HepG2 (cell line): Measurements from ENCODE around the gene PAFAH1B2. TPM values are rescaled to one million over a fixed set of nuclear protein-coding genes. Genes with fewer than 3 reads are reported as not detected.

Experiments used
- FIP1L1 ChIP-seq: fragments of 200-400 bp; formaldehyde crosslinking; IDR thresholded peaks from 2 replicates; pipeline ENCODE4 v1.6.1; 2018; ENCODE audit warnings: low read depth, mild to moderate bottlenecking, low read length, moderate library complexity, borderline replicate concordance; ENCODE audit not compliant: insufficient read depth
- MED8 ChIP-seq: sonication (generic); formaldehyde crosslinking; IDR thresholded peaks from 2 replicates; pipeline ENCODE4 v1.8.1; 2023; ENCODE audit warnings: mild to moderate bottlenecking, missing genetic modification reagents; ENCODE audit not compliant: insufficient replicate concordance
- NFYC ChIP-seq: IDR thresholded peaks from 2 replicates; pipeline ENCODE4 v1.6.1; 2016; ENCODE audit warnings: missing genetic modification reagents, missing compliant biosample characterization
- NR2C2 ChIP-seq: sonication (generic); formaldehyde crosslinking; IDR thresholded peaks from 2 replicates; pipeline ENCODE4 v1.4.0; 2020; ENCODE audit warnings: missing genetic modification reagents, mild to moderate bottlenecking, moderate library complexity, borderline replicate concordance
- NRL ChIP-seq: sonication (generic); formaldehyde crosslinking; IDR thresholded peaks from 2 replicates; pipeline ENCODE4 v1.5.0; 2020; ENCODE audit warnings: missing genetic modification reagents, mild to moderate bottlenecking, moderate library complexity, borderline replicate concordance
- SP4 ChIP-seq: sonication (generic); formaldehyde crosslinking; IDR thresholded peaks from 2 replicates; pipeline ENCODE4 v1.8.1; 2023; ENCODE audit warnings: mild to moderate bottlenecking, missing genetic modification reagents
- ZFP36L2 ChIP-seq: sonication (generic); formaldehyde crosslinking; IDR thresholded peaks from 2 replicates; pipeline ENCODE4 v1.4.0; 2020; ENCODE audit warnings: missing genetic modification reagents
- ZKSCAN5 ChIP-seq: sonication (generic); formaldehyde crosslinking; IDR thresholded peaks from 2 replicates; pipeline ENCODE4 v1.5.1; 2020; ENCODE audit warnings: mild to moderate bottlenecking, missing genetic modification reagents
- ZNF432 ChIP-seq: sonication (generic); formaldehyde crosslinking; IDR thresholded peaks from 2 replicates; pipeline ENCODE4 v1.5.0; 2020; ENCODE audit warnings: missing genetic modification reagents, mild to moderate bottlenecking, borderline replicate concordance
- ZNF510 ChIP-seq: sonication (generic); formaldehyde crosslinking; IDR thresholded peaks from 2 replicates; pipeline ENCODE4 v1.4.0; 2020; ENCODE audit warnings: low read depth, mild to moderate bottlenecking, missing genetic modification reagents
- polyA plus RNA-seq, 8 experiments: library from polyadenylated mRNA; depleted of rRNA in 3 of 8; stranded (reverse) in 7 of 8; unstranded in 1 of 8; fragments of >200 nt; fragmentation: Illumina TruSeq in 4 of 8; extraction: Trizol in 4 of 8; gene quantifications; 2 replicates each; pipeline versions ENCODE4 v1.2.1 to v1.2.3, GENCODE V29; 2011 to 2016; ENCODE audit warnings: low read depth in 4 of 8, missing spikeins in 1 of 8, mixed read lengths in 1 of 8; ENCODE audit not compliant: insufficient read depth in 1 of 8
- total RNA-seq, 5 experiments: library from RNA; depleted of rRNA; stranded (reverse); fragments of >200 nt; fragmentation: Illumina TruSeq; extraction: Trizol; gene quantifications; 2 replicates each; pipeline ENCODE4 v1.2.3, GENCODE V29; 2016; ENCODE audit warnings: low read depth in 1 of 5
- TF ChIP-seq, protein P1 (sequence below): sonication (generic); formaldehyde crosslinking; IDR thresholded peaks from 2 replicates; pipeline ENCODE4 v1.4.0; 2020; ENCODE audit warnings: missing genetic modification reagents, borderline replicate concordance
- TF ChIP-seq, protein P2 (sequence below): sonication (generic); formaldehyde crosslinking; conservative IDR thresholded peaks from 2 replicates; pipeline ENCODE4 v1.8.0; 2022; ENCODE audit warnings: missing genetic modification reagents
- TF ChIP-seq, protein P3 (sequence below): sonication (generic); formaldehyde crosslinking; IDR thresholded peaks from 2 replicates; pipeline ENCODE4 v1.8.1; 2023; ENCODE audit warnings: mild to moderate bottlenecking, missing genetic modification reagents, borderline replicate concordance
- TF ChIP-seq, protein P4 (sequence below): sonication (generic); formaldehyde crosslinking; conservative IDR thresholded peaks from 2 replicates; pipeline ENCODE4 v1.8.0; 2022; ENCODE audit warnings: low read depth, missing genetic modification reagents
- TF ChIP-seq, protein P5 (sequence below): sonication (generic); formaldehyde crosslinking; IDR thresholded peaks from 2 replicates; pipeline ENCODE4 v1.5.0; 2020; ENCODE audit warnings: mild to moderate bottlenecking, missing genetic modification reagents
- TF ChIP-seq, protein P6 (sequence below), 2 experiments: sonication (generic) in 1 of 2; formaldehyde crosslinking in 1 of 2; IDR thresholded peaks; 2 replicates each; pipeline versions ENCODE4 v1.4.0 to v1.6.1; 2018 to 2020; ENCODE audit warnings: missing genetic modification reagents in 2 of 2, borderline replicate concordance in 1 of 2, low read depth in 1 of 2, mild to moderate bottlenecking in 1 of 2, missing biosample characterization in 1 of 2

PAFAH1B2 gene
- total and polyA plus RNA-seq, 2 of the 13 experiments (the other 11 are each of a cell fraction or from before 2014, with no cell fraction given): 28.8 to 104 TPM

DNA sequence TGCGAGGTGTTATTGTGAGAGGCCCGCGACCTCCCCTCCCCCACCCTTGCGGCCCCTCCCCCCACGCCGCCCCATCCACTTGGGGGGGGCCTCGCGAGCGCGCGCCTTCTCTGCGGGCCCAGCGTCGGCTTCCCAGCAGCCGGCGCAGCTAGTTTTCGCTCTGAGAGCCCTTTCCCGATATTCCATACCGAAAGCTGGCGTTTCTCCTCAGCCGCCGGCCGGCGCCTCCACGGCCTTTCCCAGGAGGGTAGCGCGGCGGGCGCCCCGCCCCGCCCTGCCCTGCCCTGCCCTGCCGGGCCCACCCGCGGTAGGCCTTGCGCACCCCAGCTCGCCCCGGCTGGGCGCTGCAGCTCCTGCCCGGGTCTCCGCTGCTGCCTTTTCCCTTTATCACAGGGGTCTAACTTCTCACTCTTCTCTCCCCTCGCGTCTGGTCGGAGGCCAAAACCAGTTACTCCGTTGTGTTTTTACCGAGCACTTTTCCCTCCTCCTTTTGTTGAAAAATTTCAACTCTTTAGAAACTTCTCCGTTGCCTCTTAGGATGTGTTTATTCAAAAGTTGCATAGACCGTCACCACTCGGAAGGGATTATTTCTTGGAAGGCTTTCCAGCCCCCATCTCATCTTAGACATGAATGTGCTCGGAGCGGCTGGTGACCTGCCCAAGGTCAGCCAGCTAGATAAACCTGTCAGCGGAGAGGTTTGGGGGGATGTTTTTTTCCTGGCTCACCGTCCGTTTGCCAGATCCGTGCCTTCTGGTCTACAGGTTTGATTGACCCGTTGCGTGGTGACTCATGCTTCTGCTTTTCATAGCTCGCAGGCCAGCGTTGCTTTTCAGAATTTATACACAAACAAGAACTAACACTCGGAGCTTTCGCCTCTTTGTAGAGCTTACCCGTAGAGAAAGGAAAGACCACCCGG lies 648 bp downstream of the PAFAH1B2 start (continued):
- TF ChIP-seq NR2C2 (CRISPR knock-in tag) (no peak), SP4 (CRISPR knock-in tag) (no peak), NFYC (no peak), FIP1L1 (no peak), NRL (no peak), MED8 (CRISPR knock-in tag) (no peak), ZNF510 (CRISPR knock-in tag) (no peak), ZNF432 (no peak), ZFP36L2 (CRISPR knock-in tag) (no peak), ZKSCAN5 (CRISPR knock-in tag) (no peak)
- TF ChIP-seq, protein P1, sequence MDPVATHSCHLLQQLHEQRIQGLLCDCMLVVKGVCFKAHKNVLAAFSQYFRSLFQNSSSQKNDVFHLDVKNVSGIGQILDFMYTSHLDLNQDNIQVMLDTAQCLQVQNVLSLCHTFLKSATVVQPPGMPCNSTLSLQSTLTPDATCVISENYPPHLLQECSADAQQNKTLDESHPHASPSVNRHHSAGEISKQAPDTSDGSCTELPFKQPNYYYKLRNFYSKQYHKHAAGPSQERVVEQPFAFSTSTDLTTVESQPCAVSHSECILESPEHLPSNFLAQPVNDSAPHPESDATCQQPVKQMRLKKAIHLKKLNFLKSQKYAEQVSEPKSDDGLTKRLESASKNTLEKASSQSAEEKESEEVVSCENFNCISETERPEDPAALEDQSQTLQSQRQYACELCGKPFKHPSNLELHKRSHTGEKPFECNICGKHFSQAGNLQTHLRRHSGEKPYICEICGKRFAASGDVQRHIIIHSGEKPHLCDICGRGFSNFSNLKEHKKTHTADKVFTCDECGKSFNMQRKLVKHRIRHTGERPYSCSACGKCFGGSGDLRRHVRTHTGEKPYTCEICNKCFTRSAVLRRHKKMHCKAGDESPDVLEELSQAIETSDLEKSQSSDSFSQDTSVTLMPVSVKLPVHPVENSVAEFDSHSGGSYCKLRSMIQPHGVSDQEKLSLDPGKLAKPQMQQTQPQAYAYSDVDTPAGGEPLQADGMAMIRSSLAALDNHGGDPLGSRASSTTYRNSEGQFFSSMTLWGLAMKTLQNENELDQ: no peak
- TF ChIP-seq, protein P2, sequence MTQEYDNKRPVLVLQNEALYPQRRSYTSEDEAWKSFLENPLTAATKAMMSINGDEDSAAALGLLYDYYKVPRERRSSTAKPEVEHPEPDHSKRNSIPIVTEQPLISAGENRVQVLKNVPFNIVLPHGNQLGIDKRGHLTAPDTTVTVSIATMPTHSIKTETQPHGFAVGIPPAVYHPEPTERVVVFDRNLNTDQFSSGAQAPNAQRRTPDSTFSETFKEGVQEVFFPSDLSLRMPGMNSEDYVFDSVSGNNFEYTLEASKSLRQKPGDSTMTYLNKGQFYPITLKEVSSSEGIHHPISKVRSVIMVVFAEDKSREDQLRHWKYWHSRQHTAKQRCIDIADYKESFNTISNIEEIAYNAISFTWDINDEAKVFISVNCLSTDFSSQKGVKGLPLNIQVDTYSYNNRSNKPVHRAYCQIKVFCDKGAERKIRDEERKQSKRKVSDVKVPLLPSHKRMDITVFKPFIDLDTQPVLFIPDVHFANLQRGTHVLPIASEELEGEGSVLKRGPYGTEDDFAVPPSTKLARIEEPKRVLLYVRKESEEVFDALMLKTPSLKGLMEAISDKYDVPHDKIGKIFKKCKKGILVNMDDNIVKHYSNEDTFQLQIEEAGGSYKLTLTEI (CRISPR knock-in tag): no peak
- TF ChIP-seq, protein P3, sequence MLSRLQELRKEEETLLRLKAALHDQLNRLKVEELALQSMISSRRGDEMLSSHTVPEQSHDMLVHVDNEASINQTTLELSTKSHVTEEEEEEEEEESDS (CRISPR knock-in tag): 0 out of 2 replicates have a peak, but pooled peaks have one; percentile 36
- TF ChIP-seq, protein P4, sequence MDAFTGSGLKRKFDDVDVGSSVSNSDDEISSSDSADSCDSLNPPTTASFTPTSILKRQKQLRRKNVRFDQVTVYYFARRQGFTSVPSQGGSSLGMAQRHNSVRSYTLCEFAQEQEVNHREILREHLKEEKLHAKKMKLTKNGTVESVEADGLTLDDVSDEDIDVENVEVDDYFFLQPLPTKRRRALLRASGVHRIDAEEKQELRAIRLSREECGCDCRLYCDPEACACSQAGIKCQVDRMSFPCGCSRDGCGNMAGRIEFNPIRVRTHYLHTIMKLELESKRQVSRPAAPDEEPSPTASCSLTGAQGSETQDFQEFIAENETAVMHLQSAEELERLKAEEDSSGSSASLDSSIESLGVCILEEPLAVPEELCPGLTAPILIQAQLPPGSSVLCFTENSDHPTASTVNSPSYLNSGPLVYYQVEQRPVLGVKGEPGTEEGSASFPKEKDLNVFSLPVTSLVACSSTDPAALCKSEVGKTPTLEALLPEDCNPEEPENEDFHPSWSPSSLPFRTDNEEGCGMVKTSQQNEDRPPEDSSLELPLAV (CRISPR knock-in tag): no peak
- TF ChIP-seq, protein P5, sequence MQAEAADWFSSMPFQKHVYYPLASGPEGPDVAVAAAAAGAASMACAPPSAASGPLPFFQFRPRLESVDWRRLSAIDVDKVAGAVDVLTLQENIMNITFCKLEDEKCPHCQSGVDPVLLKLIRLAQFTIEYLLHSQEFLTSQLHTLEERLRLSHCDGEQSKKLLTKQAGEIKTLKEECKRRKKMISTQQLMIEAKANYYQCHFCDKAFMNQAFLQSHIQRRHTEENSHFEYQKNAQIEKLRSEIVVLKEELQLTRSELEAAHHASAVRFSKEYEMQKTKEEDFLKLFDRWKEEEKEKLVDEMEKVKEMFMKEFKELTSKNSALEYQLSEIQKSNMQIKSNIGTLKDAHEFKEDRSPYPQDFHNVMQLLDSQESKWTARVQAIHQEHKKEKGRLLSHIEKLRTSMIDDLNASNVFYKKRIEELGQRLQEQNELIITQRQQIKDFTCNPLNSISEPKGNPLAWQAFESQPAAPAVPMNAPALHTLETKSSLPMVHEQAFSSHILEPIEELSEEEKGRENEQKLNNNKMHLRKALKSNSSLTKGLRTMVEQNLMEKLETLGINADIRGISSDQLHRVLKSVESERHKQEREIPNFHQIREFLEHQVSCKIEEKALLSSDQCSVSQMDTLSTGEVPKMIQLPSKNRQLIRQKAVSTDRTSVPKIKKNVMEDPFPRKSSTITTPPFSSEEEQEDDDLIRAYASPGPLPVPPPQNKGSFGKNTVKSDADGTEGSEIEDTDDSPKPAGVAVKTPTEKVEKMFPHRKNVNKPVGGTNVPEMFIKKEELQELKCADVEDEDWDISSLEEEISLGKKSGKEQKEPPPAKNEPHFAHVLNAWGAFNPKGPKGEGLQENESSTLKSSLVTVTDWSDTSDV (CRISPR knock-in tag): no peak
- TF ChIP-seq, protein P6, sequence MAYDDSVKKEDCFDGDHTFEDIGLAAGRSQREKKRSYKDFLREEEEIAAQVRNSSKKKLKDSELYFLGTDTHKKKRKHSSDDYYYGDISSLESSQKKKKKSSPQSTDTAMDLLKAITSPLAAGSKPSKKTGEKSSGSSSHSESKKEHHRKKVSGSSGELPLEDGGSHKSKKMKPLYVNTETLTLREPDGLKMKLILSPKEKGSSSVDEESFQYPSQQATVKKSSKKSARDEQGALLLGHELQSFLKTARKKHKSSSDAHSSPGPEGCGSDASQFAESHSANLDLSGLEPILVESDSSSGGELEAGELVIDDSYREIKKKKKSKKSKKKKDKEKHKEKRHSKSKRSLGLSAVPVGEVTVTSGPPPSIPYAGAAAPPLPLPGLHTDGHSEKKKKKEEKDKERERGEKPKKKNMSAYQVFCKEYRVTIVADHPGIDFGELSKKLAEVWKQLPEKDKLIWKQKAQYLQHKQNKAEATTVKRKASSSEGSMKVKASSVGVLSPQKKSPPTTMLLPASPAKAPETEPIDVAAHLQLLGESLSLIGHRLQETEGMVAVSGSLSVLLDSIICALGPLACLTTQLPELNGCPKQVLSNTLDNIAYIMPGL (CRISPR knock-in tag; IDR thresholded peaks at IDR 0.05; ENCODE audit: borderline replicate concordance in 1 of 2, low read depth in 1 of 2): no peak; a peak in 1 of 4 replicates
